ENCODE measurements around the gene TAF3. TPM values are rescaled to one million over a fixed set of nuclear protein-coding genes. Genes with fewer than 3 reads are reported as not detected.
"Not testable (repeated sequence)": the region's sequence is repeated elsewhere in the genome, so short reads cannot be mapped to it uniquely, and the experiment has no call there.

Gene TAF3
- total RNA-seq (10 to 100 TPM in 8 of 10 donors, 1 to 10 TPM in 2; 9.9 to 14.9 (median 11.2) TPM), polyA plus RNA-seq (1 to 10 TPM; 3.6 to 6.4 TPM)
- long read RNA-seq, donor 1, partial matches to known transcripts = 12 of 13 reads
- long read RNA-seq, donor 1, other reads (novel, unspliced or antisense) = 1 of 13 reads
- long read RNA-seq, donor 2, partial matches to known transcripts = 15 of 20 reads
- long read RNA-seq, donor 2, other reads (novel, unspliced or antisense) = 5 of 20 reads
- long read RNA-seq, donor 3, partial matches to known transcripts = 27 of 32 reads
- long read RNA-seq, donor 3, other reads (novel, unspliced or antisense) = 5 of 32 reads

GRCh38 chr10:7818295-7819120, at the start of gene TAF3:
Gene TAF3, plus strand, starts transcription at chr10:7818505. Its CDS starts 205 bp downstream, at chr10:7818710.
- H3K4me3 ChIP-seq = peak within 1 kb of the TSS; percentile 67 to 100 (median 96)
- peaks cover 0 to 7% (median 0%) of the 10 kb centered on the region in 7 donors for H3K27me3 ChIP-seq
- WGBS, 2 donors = 0% methylated on average over 70 to 77 of the region's 77 CpGs
- peaks cover 0 to 29% (median 22%) of the 10 kb centered on the region in 9 donors for H3K4me1 ChIP-seq
- intact Hi-C loops (cut with DNase I) = loop anchor here in 2 of 10 donors (1.0 kb wide), 2 partner anchors 30 to 237 kb away; partner anchors contain the start of gene ATP5F1C (in 1 of the 2)
- peak within 1 kb of the TSS in 9 of 10 donors; percentile 61 to 88 (median 83) for H3K27ac ChIP-seq
- ATAC-seq = peak; percentile 89 to 95 (median 93)
- TF ChIP-seq, protein P1, sequence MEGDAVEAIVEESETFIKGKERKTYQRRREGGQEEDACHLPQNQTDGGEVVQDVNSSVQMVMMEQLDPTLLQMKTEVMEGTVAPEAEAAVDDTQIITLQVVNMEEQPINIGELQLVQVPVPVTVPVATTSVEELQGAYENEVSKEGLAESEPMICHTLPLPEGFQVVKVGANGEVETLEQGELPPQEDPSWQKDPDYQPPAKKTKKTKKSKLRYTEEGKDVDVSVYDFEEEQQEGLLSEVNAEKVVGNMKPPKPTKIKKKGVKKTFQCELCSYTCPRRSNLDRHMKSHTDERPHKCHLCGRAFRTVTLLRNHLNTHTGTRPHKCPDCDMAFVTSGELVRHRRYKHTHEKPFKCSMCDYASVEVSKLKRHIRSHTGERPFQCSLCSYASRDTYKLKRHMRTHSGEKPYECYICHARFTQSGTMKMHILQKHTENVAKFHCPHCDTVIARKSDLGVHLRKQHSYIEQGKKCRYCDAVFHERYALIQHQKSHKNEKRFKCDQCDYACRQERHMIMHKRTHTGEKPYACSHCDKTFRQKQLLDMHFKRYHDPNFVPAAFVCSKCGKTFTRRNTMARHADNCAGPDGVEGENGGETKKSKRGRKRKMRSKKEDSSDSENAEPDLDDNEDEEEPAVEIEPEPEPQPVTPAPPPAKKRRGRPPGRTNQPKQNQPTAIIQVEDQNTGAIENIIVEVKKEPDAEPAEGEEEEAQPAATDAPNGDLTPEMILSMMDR (IDR thresholded peaks at IDR 0.05) = no peak
- no peaks in the 10 kb centered on the region for H3K9me3 ChIP-seq
- peaks cover 0 to 29% (median 0%) of the 10 kb centered on the region in 9 donors for H3K36me3 ChIP-seq
- peak; percentile 91 to 92 for DNase-seq

GRCh38 chr10:7773845-7774801, 44.2 kb upstream of the TAF3 start:
- Histone ChIP-seq H3K9me3 (no peaks in the 10 kb centered on the region), H3K36me3 (peaks cover 0 to 100% (median 28%) of the 10 kb centered on the region in 9 donors), H3K4me1 (peaks cover 0 to 11% (median 6%) of the 10 kb centered on the region in 9 donors), H3K4me3 (no peak overlapping the region), H3K27me3 (no peaks in the 10 kb centered on the region), H3K27ac (peak overlapping the region in 1 of 10 donors; percentile 18)
- intact Hi-C loops (cut with DNase I) = no loop called here
- TF ChIP-seq, protein P1 (IDR thresholded peaks at IDR 0.05) = no peak
- DNase-seq (peak; percentile 23 to 28), ATAC-seq (peak in 4 of 8 donors; percentile 28 to 77 (median 46))
- 59 to 71% methylated on average over 10 of the region's 10 CpGs for WGBS, 2 donors

- peaks cover 0 to 100% (median 40%) of the 10 kb centered on the region in 9 donors for H3K36me3 ChIP-seq
- H3K27me3 ChIP-seq = no peaks in the 10 kb centered on the region
- no peak overlapping the region for H3K27ac ChIP-seq
- TF ChIP-seq, protein P1 (IDR thresholded peaks at IDR 0.05) = no peak
- intact Hi-C loops (cut with DNase I) = no loop called here
- no peaks in the 10 kb centered on the region for H3K9me3 ChIP-seq
- peaks cover 0 to 11% (median 6%) of the 10 kb centered on the region in 9 donors for H3K4me1 ChIP-seq
- no peak for DNase-seq
- no peak overlapping the region for H3K4me3 ChIP-seq
- no peak for ATAC-seq
- 97 to 100% methylated on average over 2 of the region's 2 CpGs for WGBS, 2 donors
Observed at GRCh38 chr10:7776777-7777176, 41.5 kb upstream of the TAF3 start.

DNA sequence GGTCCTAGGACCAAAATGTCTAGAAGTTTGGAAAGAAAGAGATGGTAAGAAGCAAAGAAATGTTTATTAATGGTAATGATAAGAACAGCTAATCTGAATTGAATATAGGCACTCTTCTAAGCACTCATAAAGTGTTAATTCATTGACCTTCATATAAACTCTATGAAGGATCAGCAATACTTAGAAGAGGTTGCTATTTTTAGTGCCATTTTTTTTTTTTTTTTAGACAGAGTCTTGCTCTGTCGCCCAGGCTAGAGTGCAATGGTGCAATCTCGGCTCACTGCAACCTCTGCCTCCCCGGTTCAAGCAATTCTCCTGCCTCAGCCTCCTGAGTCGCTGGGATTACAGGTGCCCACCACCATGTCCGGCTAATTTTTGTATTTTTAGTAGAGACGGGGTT, 36.1 kb upstream of the TAF3 start:
- H3K27me3 ChIP-seq; H3K4me3 ChIP-seq; DNase-seq; H3K9me3 ChIP-seq; intact Hi-C loops (cut with DNase I): not testable (repeated sequence)
- peak overlapping the region in 5 of 10 donors; percentile 23 to 61 (median 48) for H3K27ac ChIP-seq
- peaks cover 0 to 59% (median 26%) of the 10 kb centered on the region in 9 donors for H3K36me3 ChIP-seq
- H3K4me1 ChIP-seq = peaks cover 0 to 34% (median 17%) of the 10 kb centered on the region in 9 donors
- 68 to 81% methylated on average over 6 of the region's 6 CpGs for WGBS, 2 donors
- peak in 5 of 8 donors; percentile 44 to 79 (median 58) for ATAC-seq

Data from heart right ventricle (tissue), 16 donors.